HG03558 (cell line): ENCODE measurements around the gene MAMDC2.
"Not testable (repeated sequence)": the region's sequence is repeated elsewhere in the genome, so short reads cannot be mapped to it uniquely, and the experiment has no call there.

Experiments used
- ATAC-seq: cut with Tn5 transposase; IDR thresholded peaks from one replicate; pipeline ENCODE4 v1.9.1; 2021; ENCODE audit warnings: moderate number of reproducible peaks; ENCODE audit not compliant: unreplicated experiment; ENCODE audit errors: extremely low read depth

The MAMDC2 gene

DNA sequence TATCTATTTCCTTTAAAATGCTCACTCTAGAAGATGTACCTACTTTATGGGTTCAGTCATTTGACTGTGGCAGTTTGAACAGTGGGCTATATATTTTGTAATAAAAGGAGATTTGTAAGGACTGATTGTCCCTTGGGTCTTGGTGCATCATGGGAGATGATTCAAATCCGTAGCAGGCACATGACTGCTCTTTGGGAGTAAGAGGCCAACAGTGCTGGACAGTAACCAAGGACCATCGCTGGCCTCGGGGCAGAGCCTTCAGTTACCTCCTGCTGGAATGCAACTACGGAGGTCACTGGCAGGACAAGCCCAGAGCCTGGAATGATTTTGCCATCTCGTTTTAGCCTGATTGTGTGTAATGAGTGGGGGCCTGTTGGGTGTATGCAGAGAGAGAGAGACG is 7.0 kb upstream of the MAMDC2 start:
- ATAC-seq = no peak

DNA sequence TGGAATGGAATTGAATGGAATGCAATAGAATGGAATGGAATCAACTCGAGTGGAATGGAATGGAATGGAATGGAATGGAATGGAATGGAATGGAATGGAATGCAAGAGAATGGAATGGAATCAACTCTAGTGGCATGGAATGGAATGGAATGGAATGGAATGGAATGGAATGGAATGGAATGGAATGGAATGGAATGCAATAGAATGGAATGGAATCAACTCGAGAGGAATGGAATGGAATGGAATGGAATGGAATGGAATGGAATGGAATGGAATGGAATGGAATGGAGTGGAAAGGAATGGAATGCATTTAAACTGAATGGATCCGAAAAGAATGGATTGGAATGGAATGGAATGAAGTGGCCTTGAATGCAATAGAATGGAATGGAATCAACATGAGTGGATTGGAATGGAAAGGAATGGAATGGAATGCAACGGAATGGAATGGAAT is 5.5 kb upstream of the MAMDC2 start:
- ATAC-seq = not testable (repeated sequence)

DNA sequence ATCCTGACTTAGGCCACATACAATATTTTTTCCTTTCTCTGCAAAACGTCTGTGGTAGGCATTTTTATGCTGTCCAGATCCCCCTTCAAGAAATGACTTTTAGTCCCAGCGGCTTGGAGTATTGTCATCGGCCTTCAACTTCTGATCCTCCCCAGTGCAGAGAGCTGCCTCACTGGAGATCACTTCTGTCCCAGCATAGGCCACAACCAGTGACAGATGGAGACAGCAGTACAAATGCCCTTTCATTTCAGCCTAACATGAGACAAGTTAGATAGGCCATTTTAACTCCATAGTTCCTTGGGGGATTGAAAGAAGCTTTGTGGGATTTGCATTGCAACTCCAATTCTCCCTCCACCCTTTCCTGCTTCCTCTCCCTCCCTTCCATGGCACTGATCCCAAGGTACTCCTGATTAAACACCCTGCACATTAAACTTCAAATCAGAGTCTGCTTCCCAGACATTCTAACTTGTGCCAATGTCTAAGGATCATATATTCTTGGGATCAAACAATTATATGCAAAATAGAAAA is 3.2 kb upstream of the MAMDC2 start:
- no peak for ATAC-seq

DNA sequence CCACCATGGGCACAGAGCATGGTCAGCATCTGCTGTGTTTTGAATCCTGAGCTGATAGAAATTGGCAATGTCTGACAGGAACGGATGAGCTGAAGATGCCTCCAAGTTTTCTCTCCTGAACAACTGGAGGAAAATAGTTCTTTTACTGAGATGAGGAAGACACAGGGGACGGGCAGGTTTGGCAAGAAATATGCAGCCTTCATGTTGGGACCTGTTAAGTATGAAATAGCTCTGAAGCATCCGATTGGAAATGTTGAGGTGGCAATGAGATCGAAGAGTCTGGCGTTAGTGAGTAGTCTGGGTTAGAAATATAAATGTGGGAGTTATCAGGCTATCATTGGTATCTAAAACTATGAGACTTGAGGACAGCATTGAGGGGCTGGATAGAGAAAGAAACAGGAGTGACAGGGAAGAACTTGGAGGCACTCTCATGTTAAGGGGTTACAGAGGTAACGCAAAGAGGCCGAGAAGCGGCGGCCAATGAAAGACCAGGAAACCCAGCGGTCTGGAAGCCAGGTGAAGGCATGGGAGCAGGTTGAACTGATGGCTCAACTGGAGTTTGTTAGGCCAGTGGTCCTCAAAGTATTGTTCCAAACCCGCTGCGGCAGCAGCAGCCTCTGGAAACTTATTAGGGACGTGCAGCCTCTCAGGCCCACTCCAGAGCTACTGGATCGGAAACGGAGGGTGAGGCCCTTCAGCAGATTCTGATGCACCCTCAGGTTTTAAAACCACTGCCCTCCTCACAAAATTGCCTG is 1.0 kb upstream of the MAMDC2 start:
- ATAC-seq = no peak

DNA sequence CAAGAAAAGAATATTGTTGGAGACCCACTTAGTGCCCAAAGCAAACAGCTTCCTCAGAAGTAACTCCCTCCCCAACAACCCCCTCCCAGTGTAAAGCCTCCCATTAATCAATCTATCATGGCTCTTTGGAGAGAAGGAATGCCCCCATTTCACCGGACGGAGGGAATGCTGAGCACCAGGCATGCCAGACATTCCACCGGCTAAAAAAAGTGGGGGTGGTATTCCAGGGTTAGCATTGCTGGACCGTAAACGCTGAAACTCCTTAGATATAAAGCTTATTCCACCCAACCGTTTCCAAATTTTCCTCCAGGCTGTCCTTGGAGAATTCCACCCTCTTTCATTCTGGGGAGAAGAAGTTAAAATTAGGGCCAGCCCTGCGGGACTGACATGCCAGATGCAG is 363 bp upstream of the MAMDC2 start:
- ATAC-seq = no peak

DNA sequence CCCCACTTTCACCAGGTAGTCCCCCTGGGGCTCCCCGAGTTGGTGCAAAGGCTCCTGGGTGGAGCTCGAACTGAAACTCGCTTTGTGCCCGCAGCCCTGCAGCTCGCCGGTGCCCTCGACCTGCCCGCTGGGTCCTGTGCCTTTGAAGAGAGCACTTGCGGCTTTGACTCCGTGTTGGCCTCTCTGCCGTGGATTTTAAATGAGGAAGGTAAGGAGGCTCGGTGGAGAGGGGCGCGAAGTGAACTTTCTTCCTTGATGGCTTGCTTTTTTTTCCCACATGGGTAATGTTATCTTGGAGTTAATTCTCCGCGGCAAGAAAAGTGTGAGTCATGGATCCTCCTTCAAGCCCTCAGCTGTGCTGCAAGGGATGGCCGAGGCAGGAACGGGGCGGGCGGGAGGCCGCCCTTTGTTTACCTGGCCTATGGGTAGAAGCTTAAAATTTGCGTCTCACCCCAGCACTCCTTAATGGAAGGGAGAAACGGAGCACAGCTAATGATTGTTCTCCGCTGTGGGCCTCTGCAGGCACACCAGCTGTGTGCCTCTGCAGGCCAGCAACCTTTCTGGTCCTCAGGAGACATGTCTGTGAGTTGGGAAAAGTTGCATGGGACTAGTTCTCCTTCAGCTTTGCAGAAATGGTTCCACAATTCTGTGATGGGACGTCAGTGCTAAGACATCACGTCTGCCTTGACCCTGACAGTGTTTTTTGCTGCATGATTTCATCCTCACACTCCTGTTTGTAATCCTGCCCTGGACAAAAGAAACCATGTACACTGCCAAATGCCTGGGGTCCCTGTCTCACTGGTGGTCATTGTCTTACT is 1.1 kb downstream of the MAMDC2 start:
- no peak for ATAC-seq

DNA sequence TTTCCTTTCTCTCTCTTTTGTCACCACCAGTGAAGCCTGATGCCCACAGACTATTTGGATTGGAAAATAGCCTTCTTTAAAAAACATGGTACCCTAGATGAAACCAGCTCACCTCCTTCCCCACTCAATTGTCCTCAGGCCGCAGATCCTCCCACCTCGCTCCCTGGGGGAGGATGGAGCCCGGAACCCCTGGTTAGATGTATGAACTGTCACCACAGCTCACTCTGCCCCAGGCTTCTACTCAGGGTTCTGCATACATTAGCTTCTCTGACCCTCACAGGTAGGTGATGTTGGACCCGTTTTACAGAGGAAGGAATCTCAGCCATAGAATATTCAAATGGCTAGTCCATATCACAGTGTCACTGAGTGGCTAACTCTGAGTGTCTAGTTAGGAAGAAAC is 1.8 kb downstream of the MAMDC2 start:
- no peak for ATAC-seq

DNA sequence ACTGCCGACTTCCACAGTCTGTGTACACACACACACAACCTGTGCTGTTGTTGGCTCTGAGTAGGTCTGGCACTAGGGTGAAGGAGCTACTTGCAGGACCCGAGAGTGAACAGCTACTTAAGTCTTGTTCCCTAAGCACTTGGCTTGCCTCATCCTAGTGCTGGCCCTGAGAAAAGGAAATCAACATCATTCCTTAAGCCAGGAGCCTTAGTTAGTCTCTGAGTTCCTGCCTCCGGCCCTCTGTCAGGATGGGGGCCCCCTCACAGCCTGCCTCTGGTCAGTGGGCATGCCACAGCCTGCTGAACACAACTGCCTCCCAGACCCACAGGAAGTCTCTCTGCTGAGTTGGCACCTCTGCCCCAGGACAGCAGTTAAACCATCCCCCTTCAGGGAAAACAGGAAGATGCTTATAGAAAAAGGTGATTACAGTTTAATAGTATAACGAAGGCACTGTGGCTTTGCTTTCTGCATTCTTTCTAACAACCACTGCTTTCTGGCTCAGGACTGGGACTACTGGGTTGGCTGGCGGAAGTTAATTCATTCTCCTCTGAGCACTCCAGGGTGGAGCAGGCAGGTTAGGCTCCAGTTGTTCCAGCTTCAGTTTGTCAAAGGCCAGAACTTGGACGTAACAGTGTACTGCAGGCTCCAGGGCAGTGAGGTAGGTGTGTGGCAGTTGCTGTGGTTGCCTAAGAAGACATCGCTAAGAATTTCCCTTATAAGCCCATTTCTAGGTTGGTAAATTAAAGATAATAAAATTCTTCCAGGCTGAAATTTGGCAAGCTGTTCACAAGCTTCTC is 2.8 kb downstream of the MAMDC2 start:
- ATAC-seq = no peak

DNA sequence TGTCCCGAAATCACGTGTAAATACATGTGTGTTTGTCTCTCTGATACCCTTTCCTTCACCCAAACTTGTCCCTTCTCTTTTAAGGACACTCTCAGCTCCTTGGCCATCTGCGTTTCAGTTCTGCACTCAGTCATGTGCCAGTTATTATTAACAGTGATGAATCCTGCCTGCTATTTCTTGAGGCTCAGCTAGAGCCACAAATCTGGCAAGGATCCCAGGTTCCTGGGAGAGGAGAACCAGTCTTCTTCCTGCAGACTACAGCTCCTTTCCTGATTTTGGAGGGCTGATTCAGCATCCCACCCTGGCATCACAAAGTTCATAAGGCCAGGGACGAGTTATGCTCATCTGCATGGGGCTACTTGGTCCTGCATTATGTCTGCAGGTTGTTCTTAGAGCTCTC is 5.6 kb downstream of the MAMDC2 start:
- ATAC-seq = no peak

DNA sequence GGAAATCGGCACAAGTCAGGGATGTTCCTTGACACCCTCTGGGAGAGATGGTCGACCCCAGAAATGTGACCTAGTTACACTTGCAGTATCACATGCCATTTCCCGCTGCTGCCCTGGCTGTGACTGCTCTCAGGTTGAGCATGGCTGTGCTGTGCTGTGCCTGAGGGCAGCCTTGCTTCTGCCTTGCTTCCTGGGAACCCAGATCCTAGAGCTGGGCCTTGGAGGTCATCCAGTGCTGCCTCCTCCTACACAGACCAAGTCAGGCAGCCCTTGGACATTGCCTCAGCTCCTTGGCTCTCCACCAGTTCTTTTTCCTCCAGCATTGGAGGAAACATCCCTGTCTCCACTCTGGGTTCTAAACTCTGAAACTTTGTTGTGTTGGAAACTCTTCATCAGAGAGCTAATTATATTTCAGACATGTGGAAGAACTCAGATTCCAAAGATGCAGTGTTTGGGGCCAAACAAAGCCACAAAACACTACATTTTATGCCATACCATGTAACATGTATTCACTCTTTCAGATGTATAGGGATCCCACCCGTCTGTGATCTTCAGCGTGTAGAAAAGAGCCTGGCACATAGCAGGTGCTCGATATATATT is 6.1 kb downstream of the MAMDC2 start:
- no peak for ATAC-seq

DNA sequence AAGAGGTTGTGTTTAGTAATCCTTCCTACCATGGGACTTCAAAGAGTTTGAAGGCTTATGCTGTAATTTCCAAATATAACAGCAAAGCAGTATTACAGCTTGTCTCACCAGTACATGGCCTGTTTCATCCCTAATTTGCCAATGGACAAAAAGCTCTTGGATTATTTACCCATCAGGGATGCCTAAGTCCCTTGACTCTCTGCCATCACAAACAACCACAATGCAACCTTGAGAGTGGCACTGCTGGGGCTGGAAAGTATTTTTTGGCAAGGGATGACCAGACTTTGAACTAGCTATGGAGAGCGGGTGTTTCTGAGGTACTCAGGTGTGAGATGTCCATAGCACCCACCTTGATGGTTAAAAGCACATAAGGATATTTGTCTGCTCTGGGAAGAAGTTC is 9.1 kb downstream of the MAMDC2 start:
- ATAC-seq = no peak

DNA sequence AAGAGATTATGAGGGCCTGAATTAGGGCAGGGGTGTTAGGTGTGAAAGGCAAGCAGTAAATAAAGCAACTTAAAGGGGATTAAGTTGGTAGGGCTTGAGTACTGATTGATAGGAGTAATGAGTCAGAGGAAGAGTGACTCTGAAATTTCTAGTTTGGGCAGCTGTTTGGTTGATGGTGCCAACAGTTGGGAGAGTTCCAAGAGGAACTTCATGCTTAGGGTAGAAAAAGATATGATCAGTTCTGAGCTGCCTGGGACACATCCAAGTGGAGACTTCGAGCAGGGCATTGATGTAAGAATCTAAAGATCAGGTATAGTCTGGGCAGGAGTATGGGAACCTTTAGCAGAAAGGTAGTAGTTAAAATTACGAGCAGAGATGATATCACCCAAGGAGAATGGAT is 10.2 kb downstream of the MAMDC2 start:
- ATAC-seq = no peak

DNA sequence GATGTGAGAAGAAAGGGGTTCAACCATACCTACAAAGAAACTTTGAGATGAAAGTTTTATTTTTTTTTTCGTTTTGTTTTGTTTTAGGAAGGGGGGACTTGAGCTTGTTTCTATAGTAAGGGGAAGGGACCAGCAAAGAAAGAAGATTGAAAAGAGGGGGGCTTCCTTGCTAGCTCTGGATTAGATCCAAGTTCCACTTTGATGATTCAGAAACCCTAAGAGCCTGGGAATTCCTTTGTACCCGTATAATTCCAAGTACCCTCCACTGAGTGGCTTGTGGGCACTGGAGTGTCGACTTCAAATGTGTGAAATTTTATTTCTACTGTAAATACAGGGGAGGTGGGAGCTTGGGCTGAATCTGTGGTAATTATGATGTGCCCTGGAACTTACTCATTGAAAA is 10.9 kb downstream of the MAMDC2 start:
- ATAC-seq = no peak

DNA sequence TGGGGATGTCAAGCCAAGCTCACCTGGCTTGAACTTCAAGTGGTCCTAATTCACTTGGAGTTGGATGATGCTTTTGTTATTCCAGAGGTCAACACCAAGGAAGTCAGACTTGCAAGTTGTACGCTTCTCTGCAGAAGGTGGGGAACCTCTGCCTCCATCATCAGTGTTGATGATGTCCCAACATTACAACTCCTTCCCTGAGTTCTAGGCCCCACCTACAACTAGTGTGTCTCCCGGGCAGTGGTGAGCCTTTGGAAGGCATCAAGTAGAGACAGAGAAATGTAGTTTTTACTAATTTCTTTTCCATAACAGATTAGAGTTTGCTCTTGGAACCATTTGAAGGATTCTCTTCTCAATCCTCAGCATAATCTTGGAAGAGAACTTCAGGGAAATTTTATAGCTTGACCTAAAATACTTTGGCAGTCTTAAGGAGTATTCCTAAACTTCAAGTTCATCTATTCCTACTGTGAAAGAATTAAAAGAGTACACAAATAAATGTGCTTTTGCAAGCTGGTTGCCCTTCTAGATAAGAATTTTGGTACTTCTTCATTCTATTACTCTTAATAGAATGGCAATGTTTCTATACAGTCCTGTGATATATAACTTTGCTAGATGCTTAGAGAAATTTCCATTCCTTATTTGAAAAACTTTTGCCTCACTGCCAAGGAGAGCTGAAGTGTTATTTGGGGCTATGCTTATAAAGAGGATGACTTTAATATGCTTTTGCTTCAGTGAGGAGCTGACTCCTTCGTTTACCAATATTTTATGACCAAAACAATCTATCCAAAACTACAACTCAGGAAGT is 12.0 kb downstream of the MAMDC2 start:
- ATAC-seq = no peak

DNA sequence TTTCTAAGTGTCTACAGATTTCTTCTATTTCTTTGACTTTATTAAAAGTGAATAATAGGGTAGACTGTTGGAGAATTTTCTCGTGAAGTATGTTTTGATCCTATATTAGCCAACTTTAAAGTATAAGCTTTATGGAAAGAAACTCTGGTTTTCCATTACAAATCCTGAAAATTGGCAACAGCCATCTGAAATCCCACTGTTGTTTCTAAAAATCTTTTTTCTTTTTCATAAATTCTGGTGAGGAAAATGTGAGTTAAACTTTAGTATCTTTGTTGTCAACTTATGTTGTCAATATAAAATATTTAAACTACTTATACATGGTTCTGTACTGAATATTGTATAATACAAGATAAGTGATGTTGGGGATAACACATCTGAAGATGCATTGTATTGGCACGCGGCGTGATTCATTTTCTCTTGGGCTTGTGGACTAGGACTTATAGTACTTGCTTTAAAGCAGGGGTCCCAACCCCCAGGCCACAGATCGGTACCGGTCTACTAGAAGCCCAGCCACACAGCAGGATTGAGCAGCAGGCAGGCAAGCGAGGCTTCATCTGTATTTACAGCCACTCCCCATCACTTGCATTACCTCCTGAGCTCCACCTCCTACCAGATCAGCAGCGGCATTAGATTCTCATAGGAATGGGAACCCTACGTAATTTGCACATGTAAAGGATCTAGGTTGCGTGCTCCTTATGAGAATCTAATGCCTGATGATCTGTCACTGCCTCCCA is 12.7 kb downstream of the MAMDC2 start:
- no peak for ATAC-seq

DNA sequence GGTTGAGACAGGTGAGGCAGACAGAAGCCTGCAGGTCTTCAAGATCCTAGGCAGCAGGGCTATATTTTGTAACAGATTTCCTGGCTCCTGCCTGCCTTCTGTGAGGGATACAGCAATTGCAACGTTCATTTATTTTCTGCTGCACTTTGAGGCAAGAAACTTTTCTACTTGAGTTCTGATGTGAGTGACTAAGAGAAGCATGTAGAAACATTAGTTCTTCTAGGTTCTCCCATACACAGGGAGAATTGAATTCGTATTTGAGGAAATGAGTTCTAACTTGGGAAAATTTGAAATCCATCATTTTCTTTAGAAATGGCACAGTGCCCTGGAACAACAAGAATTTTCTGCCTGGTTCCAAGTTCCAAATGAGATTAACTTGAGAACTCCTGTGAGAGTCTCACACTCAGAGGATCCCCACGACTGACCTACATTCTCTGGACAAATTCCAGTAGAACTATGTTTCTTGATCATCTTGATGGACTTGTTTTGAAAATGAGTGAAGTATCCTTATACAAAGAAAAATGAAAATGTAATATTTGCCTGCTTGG is 15.0 kb downstream of the MAMDC2 start:
- ATAC-seq = no peak

DNA sequence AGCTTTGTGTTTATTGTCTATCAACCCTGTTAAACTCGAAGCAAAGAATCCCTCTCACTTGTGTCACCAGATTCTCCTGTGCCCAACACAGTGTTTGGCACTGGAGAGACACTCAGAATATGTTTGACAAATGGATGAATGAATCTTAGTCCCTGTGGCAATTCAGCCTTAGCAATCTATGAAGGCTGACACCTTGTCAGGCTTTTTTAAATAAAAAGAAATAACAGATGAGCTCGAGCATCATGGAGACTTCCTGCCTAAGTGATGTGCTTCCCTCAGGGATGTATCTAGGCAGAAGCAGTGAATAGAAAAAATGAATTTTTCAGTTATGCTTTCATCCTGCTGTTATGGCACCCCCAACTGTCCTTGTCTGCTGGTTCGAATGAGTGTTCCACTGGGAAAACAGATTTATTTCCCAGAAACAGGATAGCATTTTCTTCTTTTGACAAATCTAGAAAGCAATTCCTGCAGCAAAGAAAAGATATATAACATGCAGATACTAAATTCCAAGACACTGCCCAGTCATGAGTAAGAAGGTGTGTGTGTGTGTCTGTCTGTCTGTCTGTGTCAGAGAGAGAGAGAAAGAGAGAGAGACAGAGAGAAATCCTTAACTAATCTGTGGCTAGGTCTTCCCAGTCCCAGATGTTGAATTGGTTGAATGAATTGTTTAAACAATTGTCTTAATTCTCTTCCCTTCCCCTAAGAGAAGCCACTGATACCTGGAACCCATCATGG is 16.7 kb downstream of the MAMDC2 start:
- no peak for ATAC-seq
